DOHH2 (cell line): ENCODE results near the gene SPACA7.
"Not testable (repeated sequence)": the region's sequence is repeated elsewhere in the genome, so short reads cannot be mapped to it uniquely, and the experiment has no call there.

Experiments
- H3F3A ChIP-seq: fragments of 200-600 bp; sonication (generic), shearing (Covaris generic); 2 replicates; pipeline ENCODE4 v1.6.0; 2016; ENCODE audit warnings: antibody characterized with exemption, mild to moderate bottlenecking; ENCODE audit not compliant: control insufficient read depth, insufficient read depth
- H3K27ac ChIP-seq: fragments of 200-600 bp; sonication (generic); 2 replicates; pipeline ENCODE4 v1.5.1; 2014; ENCODE audit warnings: low read depth, mild to moderate bottlenecking, low read length, moderate library complexity
- H3K27me3 ChIP-seq: fragments of 200-600 bp; sonication (generic); 2 replicates; pipeline ENCODE4 v1.6.1; 2014; ENCODE audit warnings: mild to moderate bottlenecking, low read length, mixed read lengths; ENCODE audit not compliant: control insufficient read depth
- H3K36me3 ChIP-seq: fragments of 200-600 bp; sonication (generic); 2 replicates; pipeline ENCODE4 v1.6.1; 2014; ENCODE audit warnings: mild to moderate bottlenecking, low read length, moderate library complexity, mixed read lengths; ENCODE audit not compliant: control insufficient read depth
- H3K4me1 ChIP-seq: fragments of 200-600 bp; sonication (generic); 2 replicates; pipeline ENCODE4 v1.6.1; 2014; ENCODE audit warnings: mild to moderate bottlenecking, low read length, mixed read lengths; ENCODE audit not compliant: control insufficient read depth
- H3K4me2 ChIP-seq: fragments of 200-600 bp; sonication (generic); 2 replicates; pipeline ENCODE4 v1.6.0; 2014; ENCODE audit warnings: mild to moderate bottlenecking, low read length, moderate library complexity
- H3K4me3 ChIP-seq: fragments of 200-600 bp; sonication (generic); 2 replicates; pipeline ENCODE4 v1.5.1; 2014; ENCODE audit warnings: mild to moderate bottlenecking, low read length, mixed read lengths
- H3K79me2 ChIP-seq: fragments of 200-600 bp; sonication (generic); 2 replicates; pipeline ENCODE4 v1.6.1; 2014; ENCODE audit warnings: mild to moderate bottlenecking, low read length, mixed read lengths; ENCODE audit not compliant: control insufficient read depth
- H3K9me2 ChIP-seq: fragments of 200-600 bp; sonication (generic); replicated peaks from 2 replicates; pipeline ENCODE4 v1.6.1; 2014; ENCODE audit warnings: mild to moderate bottlenecking, low read length, mixed read lengths; ENCODE audit not compliant: control insufficient read depth
- H3K9me3 ChIP-seq: fragments of 200-600 bp; sonication (generic); 2 replicates; pipeline ENCODE4 v1.6.1; 2014; ENCODE audit warnings: antibody characterized with exemption, low read length, mixed read lengths; ENCODE audit not compliant: control insufficient read depth, insufficient read depth
- H4K20me1 ChIP-seq: fragments of 200-600 bp; sonication (generic); 2 replicates; pipeline ENCODE4 v1.6.0; 2014; ENCODE audit warnings: low read depth, mild to moderate bottlenecking, antibody characterized with exemption, low read length, moderate library complexity; ENCODE audit not compliant: control insufficient read depth, insufficient read depth
- EZH2phosphoT487 ChIP-seq: fragments of 200-600 bp; sonication (generic); IDR thresholded peaks from 2 replicates; pipeline ENCODE4 v1.6.1; 2017; ENCODE audit warnings: borderline replicate concordance, mild to moderate bottlenecking, antibody characterized with exemption, low read length, moderate library complexity, mixed read lengths
- TF ChIP-seq, protein P1 (sequence below): fragments of 200-600 bp; sonication (generic); IDR thresholded peaks from one replicate; pipeline ENCODE4 v1.5.1; 2014; ENCODE audit warnings: antibody characterized with exemption, mild to moderate bottlenecking, low read depth, low read length; ENCODE audit not compliant: poor library complexity, severe bottlenecking

The SPACA7 gene

DNA sequence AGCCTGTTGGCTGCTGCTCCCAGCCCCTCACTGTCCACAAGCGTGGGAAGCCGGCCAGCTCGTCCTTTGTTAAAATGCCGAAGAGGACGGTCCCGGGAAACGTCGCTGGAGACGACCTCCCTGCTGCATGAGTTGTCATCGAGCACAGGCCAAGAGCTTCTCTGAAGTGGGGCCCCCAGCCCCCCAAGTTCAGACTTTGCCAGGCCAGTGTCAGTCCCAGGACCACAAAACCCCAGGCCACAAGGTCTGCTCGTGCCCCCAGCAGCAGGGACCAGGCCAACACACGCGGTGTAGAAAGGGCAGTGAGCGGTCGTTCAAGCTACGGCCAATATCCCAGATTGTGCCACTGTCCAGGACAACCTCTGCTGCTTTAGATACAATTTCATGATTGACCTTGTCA lies 57.4 kb downstream of the SPACA7 start:
- not testable (repeated sequence) for H3K27ac ChIP-seq, H3K79me2 ChIP-seq, H3K4me3 ChIP-seq, H4K20me1 ChIP-seq, H3K9me3 ChIP-seq, H3K27me3 ChIP-seq, H3K9me2 ChIP-seq, H3K36me3 ChIP-seq, H3K4me2 ChIP-seq, H3F3A ChIP-seq, H3K4me1 ChIP-seq

DNA sequence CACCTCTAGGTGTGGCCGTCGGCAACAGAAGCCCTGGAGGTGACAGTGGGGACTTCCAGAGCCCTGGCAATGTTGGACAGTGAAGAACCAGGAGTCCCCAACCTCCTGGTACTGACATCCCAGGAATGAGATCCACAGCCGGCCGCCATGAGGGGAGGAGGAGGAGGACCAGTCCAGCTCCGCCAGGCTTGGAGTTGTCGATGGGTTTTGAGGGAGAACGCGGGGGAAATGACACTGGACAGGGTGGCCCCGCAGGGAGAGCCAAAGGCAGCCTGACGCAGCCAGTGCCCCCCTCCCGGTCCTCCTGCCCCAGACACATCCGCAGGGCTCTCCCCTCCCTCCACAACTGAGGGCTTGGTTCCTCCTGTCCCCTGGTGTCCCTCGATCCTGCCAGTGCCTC lies 57.9 kb downstream of the SPACA7 start:
- H3F3A ChIP-seq = no peaks in the 10 kb centered on the region
- no peaks in the 10 kb centered on the region for H3K27me3 ChIP-seq
- no peaks in the 10 kb centered on the region for H3K9me2 ChIP-seq
- H3K27ac ChIP-seq = no peak overlapping the region
- no peak for TF ChIP-seq EZH2phosphoT487
- TF ChIP-seq, protein P1, sequence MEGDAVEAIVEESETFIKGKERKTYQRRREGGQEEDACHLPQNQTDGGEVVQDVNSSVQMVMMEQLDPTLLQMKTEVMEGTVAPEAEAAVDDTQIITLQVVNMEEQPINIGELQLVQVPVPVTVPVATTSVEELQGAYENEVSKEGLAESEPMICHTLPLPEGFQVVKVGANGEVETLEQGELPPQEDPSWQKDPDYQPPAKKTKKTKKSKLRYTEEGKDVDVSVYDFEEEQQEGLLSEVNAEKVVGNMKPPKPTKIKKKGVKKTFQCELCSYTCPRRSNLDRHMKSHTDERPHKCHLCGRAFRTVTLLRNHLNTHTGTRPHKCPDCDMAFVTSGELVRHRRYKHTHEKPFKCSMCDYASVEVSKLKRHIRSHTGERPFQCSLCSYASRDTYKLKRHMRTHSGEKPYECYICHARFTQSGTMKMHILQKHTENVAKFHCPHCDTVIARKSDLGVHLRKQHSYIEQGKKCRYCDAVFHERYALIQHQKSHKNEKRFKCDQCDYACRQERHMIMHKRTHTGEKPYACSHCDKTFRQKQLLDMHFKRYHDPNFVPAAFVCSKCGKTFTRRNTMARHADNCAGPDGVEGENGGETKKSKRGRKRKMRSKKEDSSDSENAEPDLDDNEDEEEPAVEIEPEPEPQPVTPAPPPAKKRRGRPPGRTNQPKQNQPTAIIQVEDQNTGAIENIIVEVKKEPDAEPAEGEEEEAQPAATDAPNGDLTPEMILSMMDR = no peak
- no peaks in the 10 kb centered on the region for H4K20me1 ChIP-seq
- H3K36me3 ChIP-seq = no peaks in the 10 kb centered on the region
- H3K4me3 ChIP-seq = no peak overlapping the region
- no peak overlapping the region for H3K4me2 ChIP-seq
- peaks cover under 1% of the 10 kb centered on the region; the same call in 1 of the 2 replicates for H3K9me3 ChIP-seq
- no peaks in the 10 kb centered on the region for H3K79me2 ChIP-seq
- no peaks in the 10 kb centered on the region for H3K4me1 ChIP-seq

DNA sequence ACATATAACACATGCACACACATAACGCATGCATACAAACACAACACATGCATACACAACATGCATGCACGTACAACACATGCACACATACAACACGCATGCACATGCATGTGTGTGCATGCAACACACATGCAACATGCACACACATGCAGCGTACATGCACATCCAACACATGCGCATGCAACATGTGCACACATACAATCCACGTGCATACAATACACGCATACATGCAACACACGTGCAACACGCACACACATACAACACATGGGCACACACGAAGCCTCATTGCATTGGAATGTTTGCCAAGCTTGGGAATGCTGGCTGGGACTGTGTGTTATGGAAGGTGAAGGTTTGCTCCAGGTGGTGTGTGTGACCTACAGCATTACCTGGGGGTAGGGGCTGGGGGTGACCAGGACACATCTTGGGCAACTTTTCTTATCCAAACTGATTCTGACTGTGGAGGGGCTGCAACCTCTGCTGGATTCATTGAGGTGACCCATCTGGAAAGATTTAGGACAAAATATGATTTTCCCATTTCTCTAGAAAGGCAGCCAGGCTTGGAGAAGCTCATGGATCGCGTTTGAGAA lies 58.9 kb downstream of the SPACA7 start:
- no peaks in the 10 kb centered on the region for H3F3A ChIP-seq
- no peaks in the 10 kb centered on the region for H3K9me2 ChIP-seq
- H3K36me3 ChIP-seq = no peaks in the 10 kb centered on the region
- no peaks in the 10 kb centered on the region for H3K79me2 ChIP-seq
- TF ChIP-seq EZH2phosphoT487 = no peak
- TF ChIP-seq, protein P1 = no peak
- no peak overlapping the region for H3K4me2 ChIP-seq
- no peaks in the 10 kb centered on the region for H4K20me1 ChIP-seq
- H3K4me1 ChIP-seq = no peaks in the 10 kb centered on the region
- no peak overlapping the region for H3K4me3 ChIP-seq
- no peak overlapping the region for H3K27ac ChIP-seq
- no peaks in the 10 kb centered on the region for H3K27me3 ChIP-seq
- H3K9me3 ChIP-seq = no peaks in the 10 kb centered on the region

DNA sequence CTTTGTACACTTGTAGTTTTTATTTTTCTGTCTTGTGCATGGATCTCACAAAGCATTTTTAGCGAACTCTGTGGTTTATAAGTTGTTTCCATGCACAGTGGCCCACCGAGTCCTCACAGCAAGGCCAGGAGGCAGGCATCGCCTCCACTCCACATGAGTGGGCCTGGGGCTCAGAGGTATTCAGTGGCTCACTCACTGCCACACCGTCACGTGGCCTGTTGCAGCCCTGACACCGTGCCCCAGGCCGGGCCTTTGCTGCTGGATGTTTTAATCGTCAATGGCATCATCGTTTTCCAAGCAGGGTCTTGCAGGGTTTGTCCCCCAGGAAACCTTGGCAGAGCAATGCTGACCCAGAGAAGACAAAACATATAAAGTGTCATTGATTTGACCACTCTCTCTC lies 59.8 kb downstream of the SPACA7 start:
- Histone ChIP-seq H3K4me2 (no peak overlapping the region), H3K27ac (no peak overlapping the region)

More for the DNA sequence above, 59.8 kb downstream of the SPACA7 start:
- no peaks in the 10 kb centered on the region for H3K27me3 ChIP-seq
- H3K4me1 ChIP-seq = no peaks in the 10 kb centered on the region
- H3K9me2 ChIP-seq = no peaks in the 10 kb centered on the region
- no peak for TF ChIP-seq EZH2phosphoT487
- TF ChIP-seq, protein P1 = no peak
- H4K20me1 ChIP-seq = no peaks in the 10 kb centered on the region
- no peak overlapping the region for H3K4me3 ChIP-seq
- no peaks in the 10 kb centered on the region for H3K36me3 ChIP-seq
- no peaks in the 10 kb centered on the region for H3K79me2 ChIP-seq
- H3K9me3 ChIP-seq = no peaks in the 10 kb centered on the region
- no peaks in the 10 kb centered on the region for H3F3A ChIP-seq
